ENCODE measurements around the gene MPND. TPM values are rescaled to one million over a fixed set of nuclear protein-coding genes. Genes with fewer than 3 reads are reported as not detected.

Gene MPND
- total and polyA plus RNA-seq, 10 of the 15 experiments (the other 5 are each of a cell fraction or from before 2014, with no cell fraction given) = 0.79 to 18.3 (median 6.0) TPM

DNA sequence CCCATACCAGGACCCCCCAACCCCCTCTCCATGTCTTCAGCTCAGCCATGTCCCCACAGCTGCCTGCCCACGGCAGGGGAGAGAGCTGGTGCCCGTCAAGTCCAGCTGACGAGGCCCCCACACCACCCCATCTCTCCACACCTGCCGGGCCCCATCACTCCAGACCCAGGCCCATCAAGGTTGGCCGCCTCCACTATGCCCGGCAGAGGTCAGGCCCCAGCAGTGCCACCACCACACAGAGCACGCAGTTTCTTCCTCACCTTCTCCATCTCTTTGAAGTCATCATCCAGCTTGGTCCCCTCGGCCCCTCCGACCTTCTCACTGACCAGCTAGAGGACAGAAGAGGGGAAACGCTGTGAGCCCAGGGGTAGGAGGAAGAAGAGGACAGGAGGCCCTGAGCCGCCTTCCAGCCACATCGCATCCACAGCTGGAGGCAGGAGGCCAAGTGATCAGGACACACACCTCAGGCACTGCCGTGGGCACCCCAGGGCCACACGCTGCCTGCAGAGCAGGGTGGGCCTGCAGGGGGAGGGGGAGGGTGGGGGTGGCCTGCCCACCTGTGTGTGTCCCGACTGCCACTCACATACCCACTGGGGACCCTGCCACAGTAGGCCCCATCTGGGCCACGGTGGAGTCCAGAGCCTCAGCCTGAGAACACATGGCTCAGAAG, 23.4 kb downstream of the MPND start:
- ChIA-PET POLR2A (interaction anchor here (0.6 to 1.5 kb wide), 3 partner anchors 16 to 289 kb away, joined by 3 to 4 read pairs (median 4); partner anchors contain the start of gene CHAF1A), CTCF (interaction anchor here (0.8 to 3.1 kb wide), 4 partner anchors 14 to 101 kb away, joined by 3 to 17 read pairs (median 4); partner anchors contain the start of gene CHAF1A), SMC1A (ENCODE audit: uncharacterized antibody, unreplicated experiment) (no interaction called here), RAD21 (ENCODE audit: unreplicated experiment) (no interaction called here)
- H2AFZ ChIP-seq (ENCODE audit: control insufficient read depth, low read depth, low read length) = no peak overlapping the region
- no peaks in the 10 kb centered on the region for H3K27me3 ChIP-seq (replicated peaks in 1 of 2; ENCODE audit: control insufficient read depth in 2 of 2, insufficient read depth in 2 of 2, low read length in 1 of 2)
- peaks cover 39% of the 10 kb centered on the region for H3K79me2 ChIP-seq (ENCODE audit: control insufficient read depth, insufficient read depth, low read length)
- in situ Hi-C loops (cut with MboI) = no loop called here
- BruUV-seq (replicated peaks) = no TSS peak
- H3K4me2 ChIP-seq (ENCODE audit: control insufficient read depth, insufficient read depth) = no peak overlapping the region
- DNase-seq (ENCODE audit: low read depth, low spot score) = no peak
- intact Hi-C loops (cut with micrococcal nuclease; ENCODE audit: unreplicated experiment) = no loop called here
- H3K36me3 ChIP-seq (ENCODE audit: control insufficient read depth in 2 of 2, insufficient read depth in 2 of 2, low read length in 1 of 2) = peaks cover 20 to 49% of the 10 kb centered on the region in 2 experiments; a peak in 3 of 4 replicates
- H4K20me1 ChIP-seq (ENCODE audit: control insufficient read depth, insufficient read depth) = no peaks in the 10 kb centered on the region
- H3K4me3 ChIP-seq = no peak overlapping the region
- H3K27ac ChIP-seq (ENCODE audit: control insufficient read depth, insufficient read depth) = no peak overlapping the region
- no peak for TF ChIP-seq SIN3A (IDR thresholded peaks at IDR 0.05; ENCODE audit: low read depth, low read length)
- no peaks in the 10 kb centered on the region for H3K9me3 ChIP-seq (replicated peaks; ENCODE audit: control insufficient read depth, insufficient read depth, low read length)
- no peak for FAIRE-seq
- no peak for ATAC-seq
- 93% methylated on average over 12 of the region's 16 CpGs for WGBS (ENCODE audit: insufficient coverage, insufficient replicate concordance, low lambda C conversion rate, missing lambda C conversion rate)
- no peak overlapping the region for H3K9ac ChIP-seq (ENCODE audit: control insufficient read depth, insufficient read depth, low read length)
- H3K4me1 ChIP-seq (ENCODE audit: control insufficient read depth, insufficient read depth, low read length) = peaks cover 39% of the 10 kb centered on the region

DNA sequence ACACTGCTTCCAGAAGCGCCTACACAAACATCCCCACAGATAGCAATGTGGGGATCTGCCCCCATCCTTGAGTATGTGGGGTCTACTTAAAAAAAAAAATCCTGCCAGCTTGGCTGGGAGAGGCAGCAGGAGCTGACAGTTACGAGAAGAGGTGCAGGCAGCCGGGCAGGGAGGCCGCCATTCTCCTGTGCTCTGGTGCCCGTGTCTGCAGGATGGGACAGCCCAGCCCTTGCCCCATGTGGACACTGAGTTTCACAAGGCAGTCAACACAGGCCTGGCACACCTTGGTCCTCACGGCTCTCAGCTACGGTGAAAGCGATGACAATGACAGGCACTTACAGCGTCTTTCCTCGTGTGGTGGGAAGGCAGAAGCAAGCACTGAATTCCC, 24.0 kb downstream of the MPND start:
- SMC1A ChIA-PET (ENCODE audit: uncharacterized antibody, unreplicated experiment) = no interaction called here
- no peaks in the 10 kb centered on the region for H3K27me3 ChIP-seq (replicated peaks in 1 of 2; ENCODE audit: control insufficient read depth in 2 of 2, insufficient read depth in 2 of 2, low read length in 1 of 2)
- CTCF ChIA-PET = interaction anchor here (0.9 to 3.3 kb wide), 4 partner anchors 15 to 101 kb away, joined by 3 to 17 read pairs (median 10); partner anchors contain the start of genes CHAF1A and SH3GL1
- no peaks in the 10 kb centered on the region for H4K20me1 ChIP-seq (ENCODE audit: control insufficient read depth, insufficient read depth)
- peaks cover 44% of the 10 kb centered on the region for H3K79me2 ChIP-seq (ENCODE audit: control insufficient read depth, insufficient read depth, low read length)
- H3K27ac ChIP-seq (ENCODE audit: control insufficient read depth, insufficient read depth) = no peak overlapping the region
- RAD21 ChIA-PET (ENCODE audit: unreplicated experiment) = no interaction called here
- peaks cover 44% of the 10 kb centered on the region for H3K4me1 ChIP-seq (ENCODE audit: control insufficient read depth, insufficient read depth, low read length)
- peaks cover 20 to 48% of the 10 kb centered on the region in 2 experiments; a peak in 3 of 4 replicates for H3K36me3 ChIP-seq (ENCODE audit: control insufficient read depth in 2 of 2, insufficient read depth in 2 of 2, low read length in 1 of 2)
- TF ChIP-seq POLR2A (IDR thresholded peaks at IDR 0.05; ENCODE audit: low read depth, low read length) (0 out of 2 replicates have a peak, but pooled peaks have one; percentile 34), EZH2 (IDR thresholded peaks at IDR 0.05; ENCODE audit: borderline replicate concordance, control insufficient read depth, low read depth, low read length) (no peak)
- H2AFZ ChIP-seq (ENCODE audit: control insufficient read depth, low read depth, low read length) = no peak overlapping the region
- FAIRE-seq = no peak
- no peak overlapping the region for H3K4me3 ChIP-seq
- intact Hi-C loops (cut with micrococcal nuclease; ENCODE audit: unreplicated experiment) = no loop called here
- DNase-seq (ENCODE audit: low read depth, low spot score) = no peak
- no peak overlapping the region for H3K9ac ChIP-seq (ENCODE audit: control insufficient read depth, insufficient read depth, low read length)
- no peak for ATAC-seq
- POLR2A ChIA-PET = interaction anchor here (0.6 to 1.1 kb wide), 3 partner anchors 15 to 279 kb away, joined by 3 to 4 read pairs (median 3); no protein-coding TSS in a partner anchor
- no peaks in the 10 kb centered on the region for H3K9me3 ChIP-seq (replicated peaks; ENCODE audit: control insufficient read depth, insufficient read depth, low read length)
- WGBS (ENCODE audit: insufficient coverage, insufficient replicate concordance, low lambda C conversion rate, missing lambda C conversion rate) = 93% methylated on average over 10 of the region's 10 CpGs
- H3K4me2 ChIP-seq (ENCODE audit: control insufficient read depth, insufficient read depth) = no peak overlapping the region
- in situ Hi-C loops (cut with MboI) = no loop called here
- no TSS peak for BruUV-seq (replicated peaks)

Data from GM12878 (cell line).